Large intestine (tissue), 3 donors: ENCODE data around the gene THBS3. TPM values are rescaled to one million over a fixed set of nuclear protein-coding genes. Genes with fewer than 3 reads are reported as not detected.
"Not testable (repeated sequence)": the region's sequence is repeated elsewhere in the genome, so short reads cannot be mapped to it uniquely, and the experiment has no call there.

Experiments used
- DNase-seq, 2 donors: peaks; one replicate each; pipeline versions ENCODE4 v3.0.0 to v3.0.0-alpha.2; 2013
- H3K27ac ChIP-seq: one replicate; pipeline ENCODE4 v1.5.1; 2013; ENCODE audit warnings: low read length
- H3K27me3 ChIP-seq: 2 replicates; pipeline ENCODE4 v1.6.1; 2013; ENCODE audit warnings: low read length; ENCODE audit not compliant: control insufficient read depth, insufficient read depth
- H3K36me3 ChIP-seq: 2 replicates; pipeline ENCODE4 v1.6.1; 2013; ENCODE audit warnings: low read length; ENCODE audit not compliant: control insufficient read depth, insufficient read depth
- H3K4me1 ChIP-seq: one replicate; pipeline ENCODE4 v1.6.1; 2013; ENCODE audit warnings: low read length; ENCODE audit not compliant: control insufficient read depth, insufficient read depth
- H3K4me3 ChIP-seq: one replicate; pipeline ENCODE4 v1.5.1; 2013; ENCODE audit warnings: low read length
- H3K9me3 ChIP-seq: one replicate; pipeline ENCODE4 v1.6.1; 2013; ENCODE audit warnings: mild to moderate bottlenecking, low read depth, low read length, moderate library complexity; ENCODE audit not compliant: control insufficient read depth
- WGBS: methylation state at CpG from one replicate; pipeline ENCODE4 v1.1.5; 2013; ENCODE audit warnings: low lambda C conversion rate; ENCODE audit not compliant: insufficient coverage; 5-methylcytosine and 5-hydroxymethylcytosine counted together
- polyA plus RNA-seq: library from polyadenylated mRNA; unstranded; fragments of 120-200 nt; gene quantifications from one replicate; pipeline ENCODE4 v1.2.1, GENCODE V29; 2013

Gene THBS3
- polyA plus RNA-seq, 1 donor, result 40.9 TPM

DNA sequence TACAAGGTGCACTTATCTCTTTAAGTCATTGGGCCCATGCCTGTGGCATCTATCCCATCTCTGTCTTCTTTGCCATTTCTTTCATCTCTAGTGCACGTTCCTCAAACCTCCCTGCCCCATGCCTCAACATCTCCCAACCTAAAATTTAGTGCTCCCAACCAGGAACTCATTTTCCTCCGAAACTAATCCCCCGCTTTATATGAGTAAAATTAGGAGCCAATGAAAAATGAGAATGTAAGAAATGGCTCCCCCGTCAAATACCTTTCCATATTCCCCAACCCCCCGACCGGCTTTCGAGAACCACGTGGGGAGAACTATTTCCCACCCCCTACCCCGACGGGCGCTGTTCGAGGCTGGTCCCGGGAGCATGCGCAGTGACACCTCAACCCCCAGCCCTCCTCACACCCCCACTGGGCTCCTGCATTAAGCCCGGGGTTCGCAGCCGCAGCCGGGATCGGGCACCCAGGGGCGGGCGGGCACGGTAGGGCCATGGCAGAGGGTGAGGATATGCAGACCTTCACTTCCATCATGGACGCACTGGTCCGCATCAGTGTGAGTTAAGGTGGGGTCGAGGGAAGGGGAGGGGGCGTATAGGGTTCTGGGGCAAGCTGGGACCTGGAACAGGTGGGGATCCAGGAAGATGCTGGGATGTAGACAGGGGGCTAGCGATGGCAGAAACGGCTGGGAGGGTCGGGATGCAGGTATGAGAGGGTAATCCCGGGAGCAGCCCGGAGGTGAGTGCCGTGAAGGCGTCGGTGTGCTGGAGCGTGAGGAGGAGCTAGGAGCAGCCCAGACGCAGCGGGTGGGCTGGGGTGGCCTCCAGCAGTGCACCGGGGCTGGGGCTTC lies 34.0 kb downstream of the THBS3 start, which contains the start of gene TRIM46:
TRIM46 (plus strand) TSS at position 372 of the 846 bp plus-strand sequence; CDS start at position 490, 118 bp downstream.
- Histone ChIP-seq H3K4me3 (peak within 1 kb of the TSS; percentile 87), H3K9me3 (no peaks in the 10 kb centered on the region), H3K27me3 (peaks cover 23% of the 10 kb centered on the region), H3K4me1 (peaks cover 12% of the 10 kb centered on the region), H3K27ac (peak within 1 kb of the TSS; percentile 65), H3K36me3 (peaks cover 18% of the 10 kb centered on the region)
- DNase-seq, result no peak
- 0% methylated on average over 2 of the region's 38 CpGs for WGBS

DNA sequence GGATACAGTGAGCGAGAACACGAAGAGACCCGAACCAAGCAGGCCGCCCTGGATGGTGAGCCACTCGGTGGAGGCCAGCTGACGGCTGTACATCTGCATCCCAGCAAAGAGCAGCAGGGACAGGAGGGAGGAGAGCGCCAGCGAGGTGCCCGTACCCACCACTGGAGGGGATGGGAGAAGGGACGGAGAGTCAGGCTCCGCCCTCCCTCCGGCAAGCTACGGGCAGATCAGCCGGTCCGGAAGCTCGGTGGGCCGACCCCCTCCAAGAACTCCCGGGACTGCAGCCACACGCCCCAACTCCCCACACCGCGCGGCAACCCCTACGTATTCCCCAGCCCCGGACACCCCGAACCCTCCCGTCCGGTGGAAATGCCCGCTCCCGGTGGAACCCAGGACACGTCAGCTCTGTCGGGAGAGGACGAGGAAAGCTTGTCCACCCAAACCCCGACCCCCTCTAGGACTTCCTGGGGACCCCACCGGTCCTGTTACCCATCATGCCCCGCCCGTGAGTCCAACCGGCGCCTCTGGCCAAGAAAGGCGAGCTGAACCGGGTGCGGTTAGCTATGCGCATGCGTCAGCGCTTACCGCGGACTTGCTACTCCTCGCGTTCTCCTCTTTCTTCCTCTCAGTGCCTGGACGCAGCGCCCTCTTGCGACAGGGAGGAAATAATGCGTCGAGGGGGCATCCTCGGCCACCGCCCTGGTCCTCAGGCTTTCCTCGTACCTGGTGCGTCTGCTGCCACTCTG lies 34.8 kb downstream of the THBS3 start, which contains the start of gene KRTCAP2:
KRTCAP2 (minus strand) TSS at position 573 of the 746 bp plus-strand sequence; CDS start at position 493, 80 bp downstream.
- peak; percentile 94 to 96 for DNase-seq
- Histone ChIP-seq H3K4me3 (peak within 1 kb of the TSS; percentile 87), H3K36me3 (peaks cover 19% of the 10 kb centered on the region), H3K4me1 (peaks cover 14% of the 10 kb centered on the region), H3K27me3 (peaks cover 23% of the 10 kb centered on the region), H3K27ac (peak within 1 kb of the TSS; percentile 65), H3K9me3 (no peaks in the 10 kb centered on the region)
- no CpG with 5 or more reads among the region's 57 CpGs for WGBS

DNA sequence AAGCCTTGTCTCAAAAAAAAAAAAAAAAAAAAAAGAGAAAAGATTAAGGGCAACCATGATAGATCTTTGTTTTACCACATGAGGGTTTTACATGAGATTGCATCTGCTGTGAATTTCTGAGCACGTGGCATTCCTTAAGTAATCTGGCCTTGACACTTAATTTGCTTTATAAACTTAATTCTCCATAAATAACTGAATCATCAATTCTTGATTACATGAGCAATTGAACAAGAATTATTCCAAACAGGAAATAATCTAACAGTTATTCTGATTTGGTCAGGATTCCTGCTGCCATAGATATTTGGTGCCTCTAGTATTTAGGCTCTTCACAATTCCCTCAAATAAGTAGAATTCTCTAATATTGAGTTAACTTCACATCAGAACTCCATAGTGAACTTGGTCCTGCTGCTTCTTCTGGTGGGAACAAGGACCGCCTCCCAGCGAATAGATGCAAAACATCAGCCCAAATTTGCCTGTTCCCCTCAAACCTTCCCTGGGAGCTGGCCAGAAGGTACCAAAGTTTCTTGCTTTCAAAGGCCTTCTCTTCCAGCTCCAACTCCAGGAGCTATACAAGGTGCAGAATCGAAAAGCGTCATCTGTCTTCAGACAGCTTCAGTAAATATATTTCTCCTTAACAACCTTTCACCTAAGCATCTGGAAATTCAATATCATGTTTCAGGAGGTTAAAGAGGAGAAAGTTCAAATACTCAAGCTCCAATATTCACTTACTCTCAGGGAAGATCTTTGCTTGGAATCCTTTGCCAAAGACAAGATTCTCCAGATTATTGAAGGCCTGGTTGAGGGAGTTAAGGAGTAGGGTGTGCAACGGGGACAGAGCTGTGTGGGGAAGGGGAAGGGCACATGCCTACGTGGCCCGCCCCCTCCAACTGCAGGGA lies 35.6 kb downstream of the THBS3 start:
- Histone ChIP-seq H3K9me3 (no peaks in the 10 kb centered on the region), H3K27ac (peak overlapping the region; percentile 65), H3K4me1 (peaks cover 21% of the 10 kb centered on the region), H3K4me3 (peak overlapping the region; percentile 87), H3K36me3 (peaks cover 19% of the 10 kb centered on the region), H3K27me3 (peaks cover 23% of the 10 kb centered on the region)
- WGBS, result 100% methylated on average over 1 of the region's 8 CpGs
- DNase-seq, result no peak

DNA sequence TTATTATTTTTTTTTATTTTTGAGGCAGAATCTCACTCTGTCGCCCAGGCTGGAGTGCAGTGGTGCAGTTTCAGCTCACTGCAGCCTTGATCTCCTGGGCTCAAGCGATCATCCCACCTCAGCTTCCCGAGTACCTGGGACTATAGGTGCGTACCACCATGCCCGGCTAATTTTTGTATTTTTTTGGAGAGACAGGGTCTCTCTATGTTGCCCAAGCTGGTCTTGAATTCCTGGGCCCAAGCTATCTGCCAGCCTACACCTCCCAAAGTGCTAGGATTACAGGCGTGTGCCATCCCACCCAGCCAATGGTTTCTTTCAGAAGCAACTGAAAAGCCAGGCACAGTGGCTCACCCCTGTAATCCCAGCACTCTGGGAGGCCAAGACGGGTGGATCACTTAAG lies 36.9 kb downstream of the THBS3 start:
- Histone ChIP-seq H3K36me3 (peaks cover 19% of the 10 kb centered on the region), H3K4me3 (no peak overlapping the region), H3K4me1 (peaks cover 19% of the 10 kb centered on the region), H3K27me3 (peaks cover 23% of the 10 kb centered on the region), H3K9me3 (no peaks in the 10 kb centered on the region), H3K27ac (no peak overlapping the region)
- WGBS, result no CpG with 5 or more reads among the region's 7 CpGs
- no peak for DNase-seq

DNA sequence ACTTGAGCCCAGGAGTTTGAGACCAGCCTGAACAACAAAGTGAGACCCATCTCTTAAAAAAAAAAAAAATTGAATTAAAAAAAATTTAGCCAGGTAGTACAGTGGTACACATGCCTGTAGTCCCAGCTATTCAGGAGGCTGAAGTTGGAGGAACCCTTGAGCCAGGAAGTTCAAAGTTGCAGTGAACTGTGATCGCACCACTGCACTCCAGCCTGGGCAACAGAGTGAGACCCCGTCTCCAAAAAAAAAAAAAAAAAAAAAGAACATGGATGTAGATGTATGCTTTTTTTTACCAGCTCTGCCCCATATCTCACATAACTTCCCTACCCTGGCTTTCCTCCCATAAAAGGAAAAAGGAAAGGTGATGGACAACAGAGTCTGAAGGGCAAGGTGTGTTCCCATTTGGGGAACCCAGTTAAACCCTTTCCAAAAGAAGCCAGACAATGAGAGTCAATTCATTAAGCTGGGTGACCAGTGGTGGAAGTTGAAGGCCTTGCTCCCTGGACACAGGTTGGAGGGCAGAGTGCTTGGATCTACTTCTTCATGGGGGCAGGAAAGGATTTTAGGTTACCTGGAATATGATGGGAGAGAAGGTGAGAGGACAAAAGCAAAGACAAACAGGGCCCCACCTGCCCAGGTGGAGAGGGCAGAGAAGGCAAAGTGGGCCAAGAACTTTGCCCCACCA lies 37.5 kb downstream of the THBS3 start:
- WGBS, result no CpG with 5 or more reads among the region's 2 CpGs
- Histone ChIP-seq H3K36me3 (peaks cover 19% of the 10 kb centered on the region), H3K4me3 (no peak overlapping the region), H3K27ac (no peak overlapping the region), H3K27me3 (peaks cover 19% of the 10 kb centered on the region), H3K9me3 (no peaks in the 10 kb centered on the region), H3K4me1 (peaks cover 19% of the 10 kb centered on the region)
- DNase-seq, result no peak

DNA sequence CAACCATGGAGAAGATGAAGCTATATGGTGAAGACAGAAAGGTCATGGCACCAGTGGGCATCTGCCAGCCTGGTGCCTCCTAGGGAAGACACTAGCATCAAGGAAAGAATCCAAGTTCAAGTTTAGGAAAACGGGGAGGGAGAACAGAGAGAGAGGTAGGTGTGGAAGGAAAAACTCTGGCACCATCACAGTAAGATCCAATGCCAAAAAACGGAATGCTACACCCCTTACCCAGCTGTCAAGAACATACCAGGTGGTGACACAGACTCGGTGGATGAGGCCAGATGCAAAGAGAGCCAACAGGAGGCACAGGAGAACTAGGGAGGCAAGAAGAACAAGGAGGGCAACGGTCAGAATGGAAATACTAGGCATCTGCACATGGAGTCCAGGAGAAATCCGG lies 38.2 kb downstream of the THBS3 start:
- H3K4me1 ChIP-seq, result peaks cover 19% of the 10 kb centered on the region
- H3K27ac ChIP-seq, result no peak overlapping the region
- H3K9me3 ChIP-seq, result no peaks in the 10 kb centered on the region
- peaks cover 12% of the 10 kb centered on the region for H3K27me3 ChIP-seq
- WGBS, result 100% methylated on average over 2 of the region's 5 CpGs
- H3K36me3 ChIP-seq, result peaks cover 19% of the 10 kb centered on the region
- no peak overlapping the region for H3K4me3 ChIP-seq
- DNase-seq, result no peak

DNA sequence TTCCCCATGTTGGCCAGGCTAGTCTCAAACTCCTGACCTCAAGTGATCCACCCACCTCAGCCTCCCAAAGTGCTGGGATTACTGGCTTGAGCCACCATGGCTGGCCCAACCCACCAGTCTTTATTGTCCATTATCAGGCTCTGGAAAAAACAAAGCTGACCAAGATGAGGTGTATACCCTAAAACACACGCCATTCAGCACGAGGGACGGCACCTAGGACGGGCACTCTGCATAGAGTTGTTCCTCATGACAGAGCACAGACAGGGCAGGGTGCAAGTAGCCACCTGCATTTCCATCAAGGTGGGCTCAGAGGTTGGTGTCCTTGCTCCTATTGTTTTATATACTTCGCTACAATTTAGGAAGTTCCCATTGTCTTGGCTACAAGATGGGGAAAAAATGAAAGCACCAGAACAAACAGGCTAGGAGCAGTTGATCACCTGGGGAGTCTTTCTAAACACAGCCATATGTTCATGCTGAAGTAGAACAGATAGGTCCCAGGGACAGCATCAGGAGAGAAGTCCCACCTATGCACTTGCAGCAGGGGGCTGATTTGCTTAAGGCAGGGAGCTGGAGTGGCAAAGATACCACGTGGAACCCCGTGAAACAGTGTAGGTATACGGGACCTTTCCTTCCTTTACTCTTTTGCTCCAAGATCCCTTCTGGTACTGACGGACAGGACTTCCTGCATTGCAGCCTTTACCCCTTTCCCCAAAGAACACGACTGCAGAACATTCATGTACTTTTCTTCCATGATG lies 39.1 kb downstream of the THBS3 start:
- Histone ChIP-seq H3K27ac (no peak overlapping the region), H3K9me3 (no peaks in the 10 kb centered on the region), H3K27me3 (peaks cover 4% of the 10 kb centered on the region), H3K36me3 (peaks cover 19% of the 10 kb centered on the region), H3K4me1 (peaks cover 19% of the 10 kb centered on the region), H3K4me3 (no peak overlapping the region)
- DNase-seq, result no peak
- no CpG with 5 or more reads among the region's 10 CpGs for WGBS

DNA sequence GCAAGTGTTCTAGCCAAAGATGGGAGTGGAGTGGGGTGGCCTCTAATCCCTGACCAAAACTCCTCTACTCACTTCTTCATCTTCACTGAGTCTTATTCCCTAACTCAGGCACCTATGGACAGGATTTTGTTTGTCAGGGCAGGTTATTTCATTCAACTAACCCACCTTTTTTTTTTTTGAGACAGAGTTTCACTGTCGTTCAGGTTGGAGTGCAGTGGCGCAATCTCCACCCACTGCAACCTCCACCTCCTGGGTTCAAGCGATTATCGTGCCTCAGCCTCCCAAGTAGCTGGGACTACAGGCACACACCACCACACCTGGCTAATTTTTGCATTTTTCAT lies 39.6 kb downstream of the THBS3 start:
- WGBS, result no CpG with 5 or more reads among the region's 4 CpGs
- not testable (repeated sequence) for H3K4me3 ChIP-seq, H3K27me3 ChIP-seq, H3K9me3 ChIP-seq, H3K27ac ChIP-seq, DNase-seq
- Histone ChIP-seq H3K36me3 (peaks cover 19% of the 10 kb centered on the region), H3K4me1 (peaks cover 19% of the 10 kb centered on the region)
